ENCODE results near the gene LRRC66.

The LRRC66 gene, protein sequence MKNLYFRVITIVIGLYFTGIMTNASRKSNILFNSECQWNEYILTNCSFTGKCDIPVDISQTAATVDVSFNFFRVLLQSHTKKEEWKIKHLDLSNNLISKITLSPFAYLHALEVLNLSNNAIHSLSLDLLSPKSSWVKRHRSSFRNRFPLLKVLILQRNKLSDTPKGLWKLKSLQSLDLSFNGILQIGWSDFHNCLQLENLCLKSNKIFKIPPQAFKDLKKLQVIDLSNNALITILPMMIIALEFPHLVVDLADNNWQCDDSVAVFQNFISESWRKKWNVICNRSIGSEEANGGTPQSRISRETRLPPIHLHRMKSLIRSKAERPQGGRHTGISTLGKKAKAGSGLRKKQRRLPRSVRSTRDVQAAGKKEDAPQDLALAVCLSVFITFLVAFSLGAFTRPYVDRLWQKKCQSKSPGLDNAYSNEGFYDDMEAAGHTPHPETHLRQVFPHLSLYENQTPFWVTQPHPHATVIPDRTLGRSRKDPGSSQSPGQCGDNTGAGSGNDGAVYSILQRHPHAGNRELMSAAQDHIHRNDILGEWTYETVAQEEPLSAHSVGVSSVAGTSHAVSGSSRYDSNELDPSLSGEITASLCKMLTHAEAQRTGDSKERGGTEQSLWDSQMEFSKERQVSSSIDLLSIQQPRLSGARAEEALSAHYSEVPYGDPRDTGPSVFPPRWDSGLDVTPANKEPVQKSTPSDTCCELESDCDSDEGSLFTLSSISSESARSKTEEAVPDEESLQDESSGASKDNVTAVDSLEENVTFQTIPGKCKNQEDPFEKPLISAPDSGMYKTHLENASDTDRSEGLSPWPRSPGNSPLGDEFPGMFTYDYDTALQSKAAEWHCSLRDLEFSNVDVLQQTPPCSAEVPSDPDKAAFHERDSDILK

DNA sequence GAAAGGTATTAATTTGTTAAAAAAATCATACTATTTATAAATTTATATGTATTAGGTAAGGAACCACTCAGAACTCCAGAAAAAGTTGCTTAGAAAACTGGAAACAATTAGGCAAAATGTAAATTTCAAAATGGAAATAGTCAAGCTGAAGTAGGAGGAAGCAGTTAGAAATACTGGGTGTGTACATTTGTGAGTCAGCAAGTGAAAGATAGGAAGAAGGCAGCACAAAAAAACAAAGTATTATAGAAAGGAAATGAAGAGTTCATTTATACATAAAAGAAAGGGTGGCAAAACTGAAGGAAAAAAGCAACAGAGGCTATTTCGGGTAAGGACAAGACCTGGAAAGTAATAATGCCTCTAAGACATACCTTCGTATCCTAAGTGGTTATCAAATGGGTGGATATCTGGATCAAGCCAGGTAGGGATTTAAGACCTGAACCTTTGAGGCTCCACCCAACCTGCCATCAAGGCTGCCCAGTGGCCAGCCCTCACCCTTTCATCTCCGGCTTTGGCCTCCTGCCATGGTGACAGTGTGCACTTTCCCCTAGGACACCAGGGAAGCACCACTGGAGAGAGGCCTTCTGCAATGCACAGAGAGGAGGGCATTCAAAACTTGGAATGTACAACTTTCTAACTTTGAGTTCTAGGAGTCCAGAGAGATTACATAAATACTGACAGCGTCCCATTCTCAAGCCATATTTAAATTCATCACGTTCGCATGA is at the start of gene LRRC66:
Gene LRRC66 (minus strand): TSS at position 428 of the 722 bp plus-strand sequence. CDS start 2,750 bp downstream, outside the sequence.
- DNase-seq, result no peak

DNA sequence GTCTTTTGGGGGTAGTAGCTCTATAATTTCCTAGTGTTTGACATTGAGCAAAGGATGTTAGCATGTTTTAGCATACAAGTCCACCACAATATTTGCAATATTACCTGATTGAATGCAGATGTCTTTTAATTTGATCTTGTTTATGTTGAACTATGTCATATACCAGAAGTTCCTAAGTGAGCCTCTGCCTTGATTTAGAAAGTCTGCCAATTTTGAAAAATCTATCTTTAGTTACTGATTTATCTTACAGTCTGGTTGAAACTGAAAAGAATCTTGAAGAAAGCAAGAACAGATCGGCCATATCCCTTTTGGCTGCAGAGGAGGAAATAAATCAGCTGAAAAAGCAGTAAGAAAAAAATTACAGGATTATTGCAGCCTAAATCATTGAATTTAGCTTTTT is 49.4 kb upstream of the LRRC66 start:
- DNase-seq, result no peak

- DNase-seq, result no peak
Observed at GRCh38 chr4:52059372-52059771, 39.2 kb upstream of the LRRC66 start.

GRCh38 chr4:52058275-52058674 is 38.1 kb upstream of the LRRC66 start:
- no peak for DNase-seq

GRCh38 chr4:52057196-52057595 is 37.0 kb upstream of the LRRC66 start:
- no peak for DNase-seq

DNA sequence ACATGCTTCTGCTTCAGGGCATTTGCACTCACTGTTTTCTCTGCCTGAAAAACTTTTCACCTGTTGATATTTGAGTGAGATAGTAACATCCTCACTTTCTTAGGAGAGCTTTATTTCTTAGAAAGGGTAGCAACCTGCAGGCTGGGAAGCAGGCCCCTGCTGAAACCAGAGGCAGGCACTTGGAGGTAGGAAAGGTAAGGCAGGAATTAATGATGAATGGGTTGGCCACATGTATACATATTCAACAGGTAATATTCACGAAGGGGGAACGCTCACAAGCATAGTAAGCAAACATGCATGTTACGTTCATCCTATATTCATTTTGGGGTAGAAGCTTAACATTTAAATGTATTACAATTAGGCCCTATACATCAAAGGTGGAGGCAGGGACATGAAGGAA is 34.1 kb upstream of the LRRC66 start:
- no peak for DNase-seq

DNA sequence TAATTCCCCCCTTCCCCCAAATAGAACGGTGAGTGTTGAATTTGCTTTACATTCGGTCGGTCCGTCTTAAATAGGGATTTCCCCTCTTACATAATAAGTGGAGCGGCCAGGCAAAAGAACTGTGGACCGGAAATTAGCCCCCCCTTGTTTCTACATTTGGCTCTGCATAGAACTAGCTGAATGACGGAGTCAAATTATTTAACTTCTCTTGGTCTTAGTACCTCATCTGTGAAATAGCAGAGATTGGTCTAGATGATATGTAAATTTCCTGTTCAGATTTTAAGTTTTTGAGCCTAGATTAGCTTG is 32.3 kb upstream of the LRRC66 start:
- DNase-seq, result no peak

- no peak for DNase-seq
Observed at GRCh38 chr4:52051615-52052474, 31.7 kb upstream of the LRRC66 start.

GRCh38 chr4:52051213-52051614 is 31.1 kb upstream of the LRRC66 start, which contains the start of gene SPATA18:
Gene SPATA18 (plus strand): TSS chr4:52051304. CDS start chr4:52051705, 401 bp downstream.
- no peak for DNase-seq

DNA sequence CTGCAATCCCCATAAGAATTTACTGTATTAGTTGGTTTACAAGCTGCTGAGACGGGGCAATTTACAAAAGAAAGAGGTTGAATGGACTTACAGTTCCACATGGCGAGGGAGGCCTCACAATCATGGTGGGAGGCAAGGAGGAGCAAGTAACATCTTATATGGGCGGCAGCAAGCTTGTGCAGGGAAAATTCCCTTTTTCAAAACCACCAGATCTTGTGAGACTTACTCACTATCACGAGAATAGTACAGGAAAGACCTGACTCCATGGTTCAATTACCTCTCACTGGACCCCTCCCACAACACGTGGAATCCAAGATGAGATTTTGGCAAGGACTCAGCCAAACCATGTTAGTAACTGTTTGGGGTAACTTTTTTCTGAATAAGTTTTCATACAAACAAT is 29.1 kb upstream of the LRRC66 start:
- DNase-seq, result no peak

DNA sequence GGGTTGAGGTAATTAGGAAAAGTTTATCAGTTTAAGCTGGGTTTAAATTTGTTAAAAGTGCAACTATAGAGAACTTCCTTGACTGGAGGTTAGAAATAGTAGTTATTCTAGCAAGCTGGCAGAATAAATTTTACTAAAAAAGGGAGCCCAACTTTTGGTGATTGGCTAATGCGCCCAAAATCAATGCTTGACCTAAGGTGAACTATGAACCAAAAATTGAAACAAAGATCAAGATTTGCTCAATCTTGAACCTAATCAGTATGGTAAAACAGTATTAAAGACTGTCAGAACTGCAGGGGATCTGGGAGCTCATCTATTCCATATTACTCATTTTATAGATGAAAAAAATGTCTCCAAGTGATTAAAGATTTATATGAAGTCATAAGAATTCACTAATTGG is 24.9 kb upstream of the LRRC66 start:
- no peak for DNase-seq

GRCh38 chr4:52038103-52038912 is 18.1 kb upstream of the LRRC66 start, which contains the start of gene SGCB:
Gene SGCB (minus strand): TSS chr4:52038299. CDS start chr4:52038259, 40 bp downstream.
- peak; percentile 78 for DNase-seq

DNA sequence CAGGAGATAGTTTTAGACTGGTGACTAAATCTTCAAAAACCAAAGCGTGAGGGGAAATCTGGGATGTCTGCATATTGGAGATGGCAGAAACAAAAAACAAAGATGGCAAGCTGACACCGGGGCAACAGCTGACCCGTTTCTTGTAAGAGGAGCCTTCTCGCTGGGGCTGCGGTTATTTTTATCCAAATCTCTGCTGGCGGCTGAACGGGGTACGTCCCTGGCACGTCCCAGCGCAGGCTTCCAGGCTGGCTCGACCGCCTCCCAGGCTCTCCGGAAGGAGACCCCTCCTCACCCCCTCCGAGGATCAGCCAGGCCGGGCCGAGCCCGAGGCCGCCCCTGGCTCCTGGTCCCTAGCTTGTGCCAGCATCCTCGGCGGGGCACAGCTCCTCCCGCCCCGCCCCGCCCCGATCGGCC is 17.5 kb upstream of the LRRC66 start:
- DNase-seq, result no peak

- DNase-seq, result no peak
Observed at GRCh38 chr4:52036886-52037530, 16.8 kb upstream of the LRRC66 start.

GRCh38 chr4:52035190-52035589 is 15.0 kb upstream of the LRRC66 start:
- no peak for DNase-seq

GRCh38 chr4:52032005-52032404 is 11.8 kb upstream of the LRRC66 start:
- DNase-seq, result no peak

GRCh38 chr4:52028970-52029369 is 8.8 kb upstream of the LRRC66 start:
- no peak for DNase-seq

DNA sequence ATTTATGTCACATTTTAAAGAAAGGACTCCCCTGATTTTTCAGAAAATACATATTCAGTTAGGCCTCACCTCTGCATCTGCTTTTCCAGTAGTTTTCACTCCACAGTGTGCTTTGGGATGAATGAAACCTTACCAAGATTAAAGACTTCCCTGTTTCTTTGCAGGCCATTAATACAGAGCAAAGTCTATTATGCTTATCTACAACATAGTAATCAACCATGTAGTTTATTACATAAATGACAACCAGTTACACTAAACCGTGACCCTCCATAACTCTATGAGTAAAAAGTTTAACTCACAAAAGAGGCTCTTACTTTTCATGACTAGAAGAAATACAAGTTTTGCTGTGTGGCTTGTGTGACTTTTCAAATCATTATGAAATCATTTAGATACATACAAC is 2.3 kb downstream of the LRRC66 start:
- no peak for DNase-seq

DNA sequence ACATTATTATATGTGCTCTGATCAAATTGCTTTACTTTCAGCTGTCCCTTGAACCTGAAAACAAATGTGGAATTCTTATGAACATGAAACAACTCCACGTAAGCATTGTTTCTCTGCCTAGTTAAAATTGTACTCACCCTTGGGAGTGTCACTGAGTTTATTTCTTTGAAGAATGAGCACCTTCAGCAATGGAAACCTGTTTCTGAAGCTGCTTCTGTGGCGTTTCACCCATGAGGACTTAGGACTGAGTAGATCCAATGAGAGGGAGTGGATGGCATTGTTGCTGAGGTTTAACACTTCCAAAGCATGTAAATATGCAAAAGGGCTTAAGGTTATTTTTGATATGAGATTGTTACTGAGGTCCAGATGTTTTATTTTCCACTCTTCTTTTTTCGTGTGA is 3.2 kb downstream of the LRRC66 start:
- no peak for DNase-seq

DNA sequence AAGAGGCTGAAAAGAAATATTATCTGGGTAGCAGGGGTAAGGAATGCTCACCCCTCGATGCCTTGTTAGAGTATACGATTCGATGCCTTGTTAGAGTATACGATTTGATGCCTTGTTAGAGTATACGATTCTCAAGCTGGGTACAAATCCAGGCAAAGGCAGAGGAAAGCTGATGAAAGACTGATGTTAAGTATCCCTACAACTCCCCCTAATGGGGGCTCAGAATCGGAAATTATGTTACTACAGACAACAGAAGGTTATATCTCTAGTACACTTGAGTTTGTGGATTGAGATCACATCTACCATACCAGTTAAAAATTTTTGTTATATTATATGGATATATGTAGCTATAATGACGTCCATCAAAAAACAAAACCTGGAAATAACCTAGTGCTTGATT is 4.8 kb downstream of the LRRC66 start:
- DNase-seq, result no peak

DNA sequence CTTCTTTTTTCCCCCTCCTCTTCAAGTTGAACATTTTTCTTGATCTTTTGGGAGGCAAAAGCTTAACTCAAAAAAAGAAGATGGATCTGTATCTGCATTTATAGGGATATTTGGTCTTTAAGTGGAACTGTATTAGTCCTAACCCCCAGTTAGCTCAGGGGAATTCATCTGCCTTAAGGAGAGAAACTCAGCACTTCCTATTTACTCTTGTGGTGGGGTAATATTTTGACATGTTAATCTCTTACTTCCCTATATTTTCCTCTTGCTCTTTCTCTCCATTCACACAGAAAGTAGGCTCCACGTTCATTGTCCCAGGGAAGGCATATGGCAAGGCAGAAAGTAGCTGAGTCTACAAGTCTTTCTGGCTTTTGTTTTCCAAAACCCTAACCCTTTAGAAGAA is 5.3 kb downstream of the LRRC66 start:
- no peak for DNase-seq
